Measurements from ENCODE around the gene OSBPL9. TPM values are rescaled to one million over a fixed set of nuclear protein-coding genes. Genes with fewer than 3 reads are reported as not detected.

OSBPL9 gene
- total and polyA plus RNA-seq, 8 donors, result 30.7 to 51.0 (median 35.6) TPM

DNA sequence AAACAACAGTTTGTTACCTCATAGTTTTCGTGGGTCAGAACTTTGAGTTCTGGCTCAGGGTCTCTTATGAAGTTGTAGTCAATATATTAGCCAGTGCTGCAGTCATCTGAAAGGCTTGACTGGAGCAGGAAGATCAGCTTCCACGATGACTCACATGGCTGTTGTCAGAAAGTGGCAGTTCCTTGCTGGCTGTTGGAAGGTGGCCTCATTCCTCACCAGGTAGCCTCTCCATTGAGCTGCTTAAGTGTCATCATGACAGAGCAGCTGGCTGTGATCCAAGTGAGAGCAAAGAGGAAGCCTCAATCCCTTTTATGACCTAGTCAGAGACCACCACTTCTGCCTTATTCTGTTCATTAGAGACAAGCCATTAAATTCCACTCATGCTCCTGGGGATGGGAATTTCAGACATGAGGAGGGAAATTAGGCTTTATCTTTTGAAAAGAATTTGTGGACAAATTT, 5.6 kb downstream of the OSBPL9 start:
- Histone ChIP-seq H3K4me3 (no peak overlapping the region), H3K27ac (no peak overlapping the region), H3K9me3 (no peaks in the 10 kb centered on the region), H3K27me3 (no peaks in the 10 kb centered on the region), H3K36me3 (no peaks in the 10 kb centered on the region), H3K4me1 (peaks cover 0 to 18% (median 6%) of the 10 kb centered on the region in 3 donors)
- peak in 2 of 6 donors; percentile 33 to 37 for DNase-seq
- 47 to 64% methylated on average over 2 of the region's 2 CpGs for WGBS, 2 donors
- TF ChIP-seq, protein P1, sequence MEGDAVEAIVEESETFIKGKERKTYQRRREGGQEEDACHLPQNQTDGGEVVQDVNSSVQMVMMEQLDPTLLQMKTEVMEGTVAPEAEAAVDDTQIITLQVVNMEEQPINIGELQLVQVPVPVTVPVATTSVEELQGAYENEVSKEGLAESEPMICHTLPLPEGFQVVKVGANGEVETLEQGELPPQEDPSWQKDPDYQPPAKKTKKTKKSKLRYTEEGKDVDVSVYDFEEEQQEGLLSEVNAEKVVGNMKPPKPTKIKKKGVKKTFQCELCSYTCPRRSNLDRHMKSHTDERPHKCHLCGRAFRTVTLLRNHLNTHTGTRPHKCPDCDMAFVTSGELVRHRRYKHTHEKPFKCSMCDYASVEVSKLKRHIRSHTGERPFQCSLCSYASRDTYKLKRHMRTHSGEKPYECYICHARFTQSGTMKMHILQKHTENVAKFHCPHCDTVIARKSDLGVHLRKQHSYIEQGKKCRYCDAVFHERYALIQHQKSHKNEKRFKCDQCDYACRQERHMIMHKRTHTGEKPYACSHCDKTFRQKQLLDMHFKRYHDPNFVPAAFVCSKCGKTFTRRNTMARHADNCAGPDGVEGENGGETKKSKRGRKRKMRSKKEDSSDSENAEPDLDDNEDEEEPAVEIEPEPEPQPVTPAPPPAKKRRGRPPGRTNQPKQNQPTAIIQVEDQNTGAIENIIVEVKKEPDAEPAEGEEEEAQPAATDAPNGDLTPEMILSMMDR (IDR thresholded peaks at IDR 0.05), result no peak
- intact Hi-C loops (cut with DNase I), result loop anchor here in 2 of 3 donors (10.0 kb wide), 1 partner anchor 142 kb away; no protein-coding TSS in a partner anchor
- no peak for FAIRE-seq
- ATAC-seq, result peak; percentile 48 to 73 (median 56)

DNA sequence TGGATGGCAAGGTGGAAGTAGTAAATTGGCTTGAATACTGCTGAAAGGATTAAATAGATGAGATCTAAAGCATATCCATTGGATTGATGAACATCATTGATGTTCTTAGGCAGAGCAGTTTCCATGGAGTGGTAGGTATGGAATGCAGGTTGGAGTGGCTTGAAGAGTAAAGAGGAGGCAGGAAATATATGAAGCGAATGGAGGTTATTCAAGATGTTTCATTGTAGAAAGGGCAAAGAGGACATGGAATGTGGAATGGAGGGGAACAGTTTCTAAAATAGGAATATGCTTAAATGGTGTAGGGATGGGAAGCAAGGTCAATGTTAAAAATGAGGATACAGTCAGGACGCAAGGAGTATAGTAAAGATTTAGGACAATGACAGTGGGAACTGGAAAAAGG, 6.1 kb downstream of the OSBPL9 start:
- intact Hi-C loops (cut with DNase I), result loop anchor here in 2 of 3 donors (10.0 kb wide), 1 partner anchor 142 kb away; no protein-coding TSS in a partner anchor
- FAIRE-seq, result no peak
- no peaks in the 10 kb centered on the region for H3K27me3 ChIP-seq
- no peaks in the 10 kb centered on the region for H3K36me3 ChIP-seq
- no peak for ATAC-seq
- TF ChIP-seq, protein P1 (IDR thresholded peaks at IDR 0.05), result no peak
- H3K27ac ChIP-seq, result no peak overlapping the region
- H3K4me3 ChIP-seq, result no peak overlapping the region
- no peaks in the 10 kb centered on the region for H3K9me3 ChIP-seq
- no peak for DNase-seq
- H3K4me1 ChIP-seq, result peaks cover 0 to 18% (median 6%) of the 10 kb centered on the region in 3 donors
- WGBS, 2 donors, result 89 to 93% methylated on average over 2 of the region's 2 CpGs

DNA sequence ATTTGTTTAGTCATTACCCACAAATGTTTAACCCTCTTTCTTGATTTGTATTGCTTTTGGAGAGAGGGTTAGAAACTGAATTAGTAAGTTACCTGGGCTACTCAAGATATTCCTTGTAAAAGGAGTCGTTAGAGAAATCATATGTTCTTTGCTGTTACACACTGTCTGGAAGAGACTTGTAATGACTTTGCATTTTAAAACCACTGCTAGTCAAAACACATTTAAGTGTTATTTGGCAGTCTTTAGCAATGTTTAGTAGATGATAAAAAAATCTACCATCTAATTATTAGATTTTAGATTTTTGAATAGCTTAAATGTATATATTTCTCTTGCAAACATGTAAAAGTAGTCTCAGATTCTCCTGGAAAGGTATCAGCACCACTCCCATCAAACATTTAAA, 6.6 kb downstream of the OSBPL9 start:
- TF ChIP-seq, protein P1 (IDR thresholded peaks at IDR 0.05), result no peak
- Histone ChIP-seq H3K4me3 (no peak overlapping the region), H3K27me3 (no peaks in the 10 kb centered on the region), H3K27ac (no peak overlapping the region), H3K9me3 (no peaks in the 10 kb centered on the region), H3K4me1 (peaks cover 0 to 18% (median 6%) of the 10 kb centered on the region in 3 donors), H3K36me3 (no peaks in the 10 kb centered on the region)
- intact Hi-C loops (cut with DNase I), result loop anchor here in 2 of 3 donors (10.0 kb wide), 1 partner anchor 141 kb away; no protein-coding TSS in a partner anchor
- WGBS, 2 donors, result 72% methylated on average over 1 of the region's 1 CpG
- FAIRE-seq (no peak), DNase-seq (no peak), ATAC-seq (no peak)

- 21 to 23% methylated on average over 1 of the region's 1 CpG for WGBS, 2 donors
- ATAC-seq (no peak), FAIRE-seq (no peak), DNase-seq (no peak)
- Histone ChIP-seq H3K4me3 (no peak overlapping the region), H3K36me3 (no peaks in the 10 kb centered on the region), H3K4me1 (peaks cover 0 to 12% (median 6%) of the 10 kb centered on the region in 3 donors), H3K27ac (no peak overlapping the region), H3K9me3 (no peaks in the 10 kb centered on the region), H3K27me3 (no peaks in the 10 kb centered on the region)
- intact Hi-C loops (cut with DNase I), result loop anchor here in 2 of 3 donors (10.0 kb wide), 1 partner anchor 140 kb away; no protein-coding TSS in a partner anchor
- TF ChIP-seq, protein P1 (IDR thresholded peaks at IDR 0.05), result no peak
Measured at GRCh38 chr1:51624855-51625254, 8.0 kb downstream of the OSBPL9 start.

- Histone ChIP-seq H3K9me3 (no peaks in the 10 kb centered on the region), H3K4me3 (no peak overlapping the region), H3K4me1 (peaks cover 0 to 1% (median 0%) of the 10 kb centered on the region in 3 donors), H3K36me3 (no peaks in the 10 kb centered on the region), H3K27ac (no peak overlapping the region), H3K27me3 (no peaks in the 10 kb centered on the region)
- DNase-seq, result no peak
- ATAC-seq, result peak in 3 of 4 donors; percentile 50 to 64 (median 56)
- FAIRE-seq, result no peak
- TF ChIP-seq, protein P1 (IDR thresholded peaks at IDR 0.05), result no peak
- WGBS, 2 donors, result 75 to 79% methylated on average over 2 of the region's 2 CpGs
- intact Hi-C loops (cut with DNase I), result loop anchor here in 2 of 3 donors (10.0 kb wide), 1 partner anchor 137 kb away; no protein-coding TSS in a partner anchor
Measured at GRCh38 chr1:51627672-51628071, 10.8 kb downstream of the OSBPL9 start.

Measured in pancreas (tissue), 10 donors.